ENCODE results near the gene TMEM131.

TMEM131 gene

GRCh38 chr2:97999536-97999935 lies 3.8 kb upstream of the TMEM131 start (continued):
- TF ChIP-seq ATF2 (tag by site-specific recombination; IDR thresholded peaks at IDR 0.05; ENCODE audit: low read depth), result no peak
- TF ChIP-seq ZNF148 (tag by site-specific recombination; IDR thresholded peaks at IDR 0.05; ENCODE audit: borderline replicate concordance), result no peak
- TF ChIP-seq ZNF280D (tag by site-specific recombination; IDR thresholded peaks at IDR 0.05), result no peak
- TF ChIP-seq PRDM1 (tag by site-specific recombination; IDR thresholded peaks at IDR 0.05), result no peak
- TF ChIP-seq ZNF335 (tag by site-specific recombination; conservative IDR thresholded peaks at IDR 0.05), result no peak

GRCh38 chr2:97998431-97999005 lies 2.8 kb upstream of the TMEM131 start:
- ChIA-PET CTCF (no interaction called here), POLR2A (no interaction called here)
- H3K4me1 ChIP-seq (ENCODE audit: control insufficient read depth, insufficient read depth, low read length), result no peaks in the 10 kb centered on the region

More at GRCh38 chr2:97998431-97999005, 2.8 kb upstream of the TMEM131 start:
- Histone ChIP-seq H3K27ac (ENCODE audit: extremely low read depth, low read depth, low read length) (no peak overlapping the region), H3K36me3 (ENCODE audit: control insufficient read depth in 2 of 2, insufficient read depth in 1 of 2, low read length in 2 of 2) (no peaks in the 10 kb centered on the region), H3K4me3 (ENCODE audit: low read depth, low read length) (no peak overlapping the region), H3K9me3 (ENCODE audit: control insufficient read depth, insufficient read depth, low read depth, low read length) (no peaks in the 10 kb centered on the region)
- TF ChIP-seq ZFP69B (tag by site-specific recombination; IDR thresholded peaks at IDR 0.05), result no peak
- TF ChIP-seq ZNF148 (tag by site-specific recombination; IDR thresholded peaks at IDR 0.05; ENCODE audit: borderline replicate concordance), result no peak
- TF ChIP-seq INSM2 (tag by site-specific recombination; IDR thresholded peaks at IDR 0.05), result no peak
- no peak for TF ChIP-seq ZSCAN23 (tag by site-specific recombination; IDR thresholded peaks at IDR 0.05)

Data from HEK293 (cell line).